ENCODE data around the gene TMEM18. TPM values are rescaled to one million over a fixed set of nuclear protein-coding genes. Genes with fewer than 3 reads are reported as not detected.

TMEM18 gene
- polyA plus RNA-seq, 1 donor from 2014 or later: 58.6 TPM

- Histone ChIP-seq H4K20me1 (ENCODE audit: insufficient read depth) (no peaks in the 10 kb centered on the region), H3K9ac (ENCODE audit: low read length) (no peak overlapping the region), H3K9me3 (ENCODE audit: low read length) (no peaks in the 10 kb centered on the region), H3K27ac (ENCODE audit: low read length) (no peak overlapping the region), H3K79me2 (replicated peaks; ENCODE audit: insufficient read depth, low read length) (no peaks in the 10 kb centered on the region), H3K4me2 (ENCODE audit: low read length) (no peak overlapping the region), H2AFZ (ENCODE audit: low read depth, low read length) (no peak overlapping the region), H3F3A (ENCODE audit: insufficient read depth, low read length, poor library complexity, severe bottlenecking) (no peaks in the 10 kb centered on the region), H3K4me3 (ENCODE audit: low read length) (no peak overlapping the region), H3K27me3 (ENCODE audit: insufficient read depth, low read depth, low read length) (no peaks in the 10 kb centered on the region), H3K36me3 (ENCODE audit: insufficient read depth, low read length) (no peaks in the 10 kb centered on the region), H3K9me2 (ENCODE audit: insufficient read depth, low read length) (no peaks in the 10 kb centered on the region)
- no peak for TF ChIP-seq CTCF (IDR thresholded peaks at IDR 0.05; ENCODE audit: poor library complexity, severe bottlenecking)
- TF ChIP-seq MXI1 (conservative IDR thresholded peaks at IDR 0.05; ENCODE audit: poor library complexity, severe bottlenecking): no peak
- no peak for TF ChIP-seq EZH2 (IDR thresholded peaks at IDR 0.05; ENCODE audit: borderline replicate concordance, insufficient read depth, low read length, poor library complexity, severe bottlenecking)
- no peak for TF ChIP-seq TAF1 (IDR thresholded peaks at IDR 0.05; ENCODE audit: low read depth)
- no peak for TF ChIP-seq RAD21 (conservative IDR thresholded peaks at IDR 0.05)
- no peak for TF ChIP-seq SMC3 (conservative IDR thresholded peaks at IDR 0.05; ENCODE audit: poor library complexity)
- TF ChIP-seq EP300 (conservative IDR thresholded peaks at IDR 0.05; ENCODE audit: poor library complexity, severe bottlenecking): no peak
- TF ChIP-seq POLR2AphosphoS5 (IDR thresholded peaks at IDR 0.05): no peak
- no peak for TF ChIP-seq REST (IDR thresholded peaks at IDR 0.05; ENCODE audit: borderline replicate concordance)
These were observed 41.3 kb downstream of the TMEM18 start for GRCh38 chr2:635687-636621.

GRCh38 chr2:634636-635388, 42.4 kb downstream of the TMEM18 start:
- Histone ChIP-seq H3K27me3 (ENCODE audit: insufficient read depth, low read depth, low read length) (no peaks in the 10 kb centered on the region), H2AFZ (ENCODE audit: low read depth, low read length) (no peak overlapping the region), H3K9me3 (ENCODE audit: low read length) (no peaks in the 10 kb centered on the region), H3K27ac (ENCODE audit: low read length) (no peak overlapping the region), H3K9ac (ENCODE audit: low read length) (no peak overlapping the region), H3K79me2 (replicated peaks; ENCODE audit: insufficient read depth, low read length) (no peaks in the 10 kb centered on the region), H3F3A (ENCODE audit: insufficient read depth, low read length, poor library complexity, severe bottlenecking) (no peaks in the 10 kb centered on the region), H3K36me3 (ENCODE audit: insufficient read depth, low read length) (no peaks in the 10 kb centered on the region), H4K20me1 (ENCODE audit: insufficient read depth) (no peaks in the 10 kb centered on the region), H3K4me2 (ENCODE audit: low read length) (no peak overlapping the region), H3K9me2 (ENCODE audit: insufficient read depth, low read length) (no peaks in the 10 kb centered on the region), H3K4me3 (ENCODE audit: low read length) (no peak overlapping the region)
- peak; percentile 19 for TF ChIP-seq POLR2AphosphoS5 (IDR thresholded peaks at IDR 0.05)
- TF ChIP-seq RAD21 (conservative IDR thresholded peaks at IDR 0.05): no peak

All from neural cell (in vitro differentiated cells).